GM18526 (cell line): ENCODE results near the gene MRPL45.

Experiments
- POLR2A ChIP-seq: IDR thresholded peaks from 3 replicates; pipeline ENCODE4 v1.6.1; 2011; ENCODE audit not compliant: insufficient read length; ENCODE audit errors: extremely low read depth

MRPL45 gene

GRCh38 chr17:38351412-38352222 lies 54.6 kb downstream of the MRPL45 start, which contains the start of gene SOCS7:
TSS of gene SOCS7 (plus strand) at chr17:38351844. CDS start at chr17:38352053, 209 bp downstream.
- TF ChIP-seq POLR2A: peak; percentile 86

DNA sequence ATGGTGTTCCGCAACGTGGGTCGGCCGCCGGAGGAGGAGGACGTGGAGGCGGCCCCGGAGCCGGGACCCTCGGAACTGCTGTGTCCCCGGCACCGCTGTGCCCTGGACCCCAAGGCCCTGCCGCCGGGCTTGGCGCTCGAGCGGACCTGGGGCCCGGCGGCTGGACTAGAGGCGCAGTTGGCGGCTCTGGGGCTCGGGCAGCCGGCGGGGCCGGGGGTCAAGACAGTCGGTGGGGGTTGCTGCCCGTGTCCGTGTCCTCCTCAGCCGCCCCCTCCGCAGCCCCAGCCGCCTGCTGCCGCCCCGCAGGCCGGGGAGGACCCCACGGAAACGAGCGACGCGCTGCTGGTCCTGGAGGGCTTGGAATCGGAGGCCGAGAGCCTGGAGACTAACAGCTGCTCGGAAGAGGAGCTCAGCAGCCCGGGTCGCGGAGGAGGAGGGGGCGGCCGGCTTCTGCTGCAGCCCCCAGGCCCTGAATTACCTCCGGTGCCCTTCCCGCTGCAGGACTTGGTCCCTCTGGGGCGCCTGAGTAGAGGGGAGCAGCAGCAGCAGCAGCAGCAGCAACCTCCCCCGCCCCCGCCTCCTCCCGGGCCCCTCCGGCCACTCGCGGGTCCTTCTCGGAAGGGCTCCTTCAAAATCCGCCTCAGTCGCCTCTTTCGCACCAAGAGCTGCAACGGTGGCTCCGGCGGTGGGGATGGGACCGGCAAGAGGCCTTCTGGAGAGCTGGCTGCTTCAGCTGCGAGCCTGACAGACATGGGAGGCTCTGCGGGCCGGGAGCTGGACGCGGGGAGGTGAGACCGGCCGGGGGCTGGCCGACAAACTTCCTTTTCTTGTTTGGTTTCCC lies 55.5 kb downstream of the MRPL45 start:
- no peak for TF ChIP-seq POLR2A

DNA sequence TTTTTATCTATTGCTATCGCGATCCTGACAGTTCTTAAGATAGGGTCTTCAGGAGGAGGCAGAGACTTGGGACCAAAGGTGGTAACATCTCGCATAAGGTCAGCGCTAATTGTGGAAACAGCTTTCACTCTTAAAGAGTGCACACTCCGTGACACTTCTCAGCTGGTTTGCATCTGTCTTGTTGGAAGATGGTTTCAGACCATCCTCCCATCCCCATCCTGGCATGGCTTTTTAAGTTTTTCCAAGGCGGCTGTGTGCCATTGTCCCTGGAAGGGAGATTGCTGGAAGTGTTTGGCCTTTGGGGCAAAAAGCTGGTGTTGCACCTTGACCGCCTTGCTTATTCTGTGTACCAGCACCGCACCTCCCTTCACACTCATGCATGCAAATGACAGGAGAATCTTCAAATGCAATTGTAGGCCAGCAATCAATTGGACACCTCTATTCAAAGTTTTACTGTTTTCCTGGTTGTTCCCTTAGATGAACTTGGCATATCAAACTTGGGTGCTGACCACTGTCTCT lies 56.2 kb downstream of the MRPL45 start:
- TF ChIP-seq POLR2A: no peak

- no peak for TF ChIP-seq POLR2A
These were observed 56.7 kb downstream of the MRPL45 start for GRCh38 chr17:38353668-38354067.

- no peak for TF ChIP-seq POLR2A
These were observed 57.5 kb downstream of the MRPL45 start for GRCh38 chr17:38354466-38354865.

- no peak for TF ChIP-seq POLR2A
These were observed 58.3 kb downstream of the MRPL45 start for GRCh38 chr17:38355251-38355650.

DNA sequence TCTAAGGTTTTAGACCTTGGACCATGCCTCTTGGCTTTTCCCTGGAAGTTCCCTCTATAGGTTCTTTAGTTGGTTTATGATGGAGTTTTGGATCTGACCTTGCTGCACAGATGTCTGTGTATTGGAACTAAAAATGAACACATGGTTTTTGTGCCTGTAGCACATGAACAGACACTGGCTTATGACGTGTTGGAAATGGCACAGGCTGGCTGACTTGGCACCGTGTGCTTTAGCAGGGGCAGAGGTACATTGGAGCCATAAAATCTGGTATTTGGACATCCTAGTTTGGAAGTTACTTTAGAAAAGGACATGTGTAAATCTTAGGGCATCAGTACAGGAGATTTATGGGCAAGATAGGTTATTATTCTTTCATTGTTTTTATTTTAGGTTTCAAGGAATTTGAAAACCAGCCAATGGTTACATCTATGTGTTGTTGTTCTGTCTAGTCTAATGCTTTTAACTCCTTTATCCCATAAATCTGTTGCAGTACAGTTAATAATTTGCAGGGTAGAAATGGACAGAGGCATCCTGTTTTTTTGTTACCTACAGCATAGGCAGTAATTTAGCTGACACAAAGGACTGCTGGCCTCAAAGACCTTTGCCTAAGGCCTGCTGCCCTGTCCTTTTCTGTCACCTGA lies 60.6 kb downstream of the MRPL45 start:
- no peak for TF ChIP-seq POLR2A

GRCh38 chr17:38358586-38359513 lies 61.9 kb downstream of the MRPL45 start:
- TF ChIP-seq POLR2A: no peak

DNA sequence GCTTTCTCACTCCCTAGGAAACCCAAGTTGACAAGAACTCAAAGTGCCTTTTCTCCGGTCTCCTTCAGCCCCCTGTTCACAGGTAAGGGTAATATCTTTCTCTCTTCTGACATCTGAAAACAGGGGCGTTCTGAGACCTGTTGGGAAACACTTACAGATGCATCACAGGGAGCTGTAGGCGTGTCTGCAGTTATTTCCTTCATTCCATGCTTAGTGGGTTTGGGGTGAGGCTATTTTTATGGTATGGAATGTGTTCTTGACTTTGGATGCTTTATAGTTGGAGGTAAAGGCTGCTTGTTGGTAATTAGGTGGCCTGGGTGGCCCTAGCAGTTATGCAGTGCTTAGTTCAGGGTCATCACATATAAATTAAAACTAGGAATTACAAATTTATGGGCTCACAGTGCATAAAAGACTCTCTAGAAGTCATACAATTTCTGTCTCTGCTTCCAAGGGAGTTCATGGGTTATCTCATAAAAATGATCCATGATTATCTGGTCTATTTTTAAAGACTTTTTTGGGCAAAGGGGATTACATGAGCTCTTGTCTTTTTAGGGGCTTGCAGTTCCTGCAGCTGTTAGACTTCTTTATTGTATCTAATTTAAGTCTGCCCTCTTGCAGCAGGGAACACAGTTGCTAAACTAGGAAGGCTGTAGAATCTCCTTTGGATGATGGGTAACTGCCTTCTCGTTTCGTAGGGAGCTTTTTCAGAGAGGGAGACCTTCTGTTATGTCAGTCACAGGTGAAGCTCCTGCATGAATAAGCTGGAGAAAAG lies 64.9 kb downstream of the MRPL45 start:
- TF ChIP-seq POLR2A: no peak

GRCh38 chr17:38363016-38363415 lies 66.0 kb downstream of the MRPL45 start:
- no peak for TF ChIP-seq POLR2A

- TF ChIP-seq POLR2A: no peak
These were observed 67.8 kb downstream of the MRPL45 start for GRCh38 chr17:38364741-38365140.

- TF ChIP-seq POLR2A: no peak
These were observed 72.3 kb downstream of the MRPL45 start for GRCh38 chr17:38369124-38369886.
